ENCODE measurements around the gene PATE2. TPM values are rescaled to one million over a fixed set of nuclear protein-coding genes. Genes with fewer than 3 reads are reported as not detected.

The PATE2 gene
- total RNA-seq, 1 donor from 2014 or later: not detected

Other genes with a start within 250 kb of the PATE2 start
- gene EI24, start 209.4 kb downstream of the PATE2 start, total RNA-seq: 42.0 and 42.6 TPM in 2 replicates
- gene STT3A, start 186.0 kb downstream of the PATE2 start, total RNA-seq: 176 and 186 TPM in 2 replicates
- 94.4 and 98.8 TPM in 2 replicates for gene CHEK1, start 153.7 kb downstream of the PATE2 start, total RNA-seq
- not detected in 2 replicates for gene ACRV1, start 98.0 kb downstream of the PATE2 start, total RNA-seq
- not detected in 2 replicates for gene PATE1, start 32.5 kb downstream of the PATE2 start, total RNA-seq
- gene PATE3, start 9.3 kb upstream of the PATE2 start, total RNA-seq: not detected in 2 replicates
- not detected in 2 replicates for gene PATE4, start 54.5 kb upstream of the PATE2 start, total RNA-seq
- 15.6 and 16.8 TPM in 2 replicates for gene HYLS1, start 108.8 kb upstream of the PATE2 start, total RNA-seq
- 11.5 and 12.1 TPM in 2 replicates for gene PUS3, start 124.4 kb upstream of the PATE2 start, total RNA-seq
- 0.09 TPM in 1 of 2 replicates, not detected in the other for gene DDX25, start 125.7 kb upstream of the PATE2 start, total RNA-seq
- not detected in 2 replicates for gene VSIG10L2, start 167.2 kb upstream of the PATE2 start, total RNA-seq

Data from T-helper 2 cell treated with Interferon-gamma antibody and Interleukin-4, amounts not matched to agents 100 ng/mL and 5 ng/mL, for 36 hours (primary cell).